Astrocyte (in vitro differentiated cells and primary cell): Measurements from ENCODE around the gene LMBR1L. TPM values are rescaled to one million over a fixed set of nuclear protein-coding genes. Genes with fewer than 3 reads are reported as not detected.
A peak's percentile ranks its signal among the peaks of the same experiment; 100 is the strongest.

ENCODE experiments used
- DNase-seq: peaks from one replicate; pipeline ENCODE4 v3.0.0-alpha.2; 2010; ENCODE audit warnings: low read depth
- FAIRE-seq: peaks from 2 replicates; lab custom pipeline; 2011; peaks lifted over from hg19 to GRCh38; lab: Jason Lieb, UNC
- H2AFZ ChIP-seq: 2 replicates; pipeline ENCODE4 v1.6.0; 2012; ENCODE audit warnings: low read depth, low read length, inconsistent platforms
- H3K27ac ChIP-seq: 2 replicates; pipeline ENCODE4 v1.5.1; 2011; ENCODE audit warnings: low read depth, low read length, inconsistent platforms
- H3K27me3 ChIP-seq: 2 replicates; pipeline ENCODE4 v1.6.0; 2011; ENCODE audit warnings: low read length, inconsistent platforms; ENCODE audit not compliant: insufficient read depth
- H3K36me3 ChIP-seq: 2 replicates; pipeline ENCODE4 v1.5.1; 2011; ENCODE audit warnings: low read length, inconsistent platforms; ENCODE audit not compliant: insufficient read depth
- H3K4me1 ChIP-seq: 2 replicates; pipeline ENCODE4 v1.5.1; 2011; ENCODE audit warnings: low read length, inconsistent platforms; ENCODE audit not compliant: insufficient read depth
- H3K4me2 ChIP-seq: 2 replicates; pipeline ENCODE4 v1.6.0; 2012; ENCODE audit warnings: low read length, inconsistent platforms
- H3K4me3 ChIP-seq: 2 replicates; pipeline ENCODE4 v1.5.1; 2011; ENCODE audit warnings: low read depth, mild to moderate bottlenecking, low read length, inconsistent platforms; ENCODE audit not compliant: insufficient read depth
- H3K79me2 ChIP-seq: 2 replicates; pipeline ENCODE4 v1.6.0; 2012; ENCODE audit warnings: mild to moderate bottlenecking, low read length, inconsistent platforms; ENCODE audit not compliant: insufficient read depth
- H3K9ac ChIP-seq: 2 replicates; pipeline ENCODE4 v1.6.0; 2012; ENCODE audit warnings: mild to moderate bottlenecking, low read length, inconsistent platforms
- H3K9me3 ChIP-seq: 2 replicates; pipeline ENCODE4 v1.5.1; 2012; ENCODE audit warnings: low read depth, mild to moderate bottlenecking, low read length, inconsistent platforms; ENCODE audit not compliant: insufficient read depth
- H4K20me1 ChIP-seq: 2 replicates; pipeline ENCODE4 v1.6.0; 2012; ENCODE audit warnings: low read length, inconsistent platforms; ENCODE audit not compliant: insufficient read depth
- H3K27ac Mint-ChIP-seq: one replicate; pipeline ENCODE4 v1.8.0; 2021; ENCODE audit warnings: mild to moderate bottlenecking, mixed read lengths; ENCODE audit not compliant: unreplicated experiment
- H3K27me3 Mint-ChIP-seq: one replicate; pipeline ENCODE4 v1.8.0; 2021; ENCODE audit warnings: low read depth, mixed read lengths; ENCODE audit not compliant: unreplicated experiment
- H3K36me3 Mint-ChIP-seq: one replicate; pipeline ENCODE4 v1.8.0; 2021; ENCODE audit warnings: low read depth, mixed read lengths; ENCODE audit not compliant: unreplicated experiment
- H3K4me1 Mint-ChIP-seq: one replicate; pipeline ENCODE4 v1.8.0; 2021; ENCODE audit warnings: low read depth, mixed read lengths; ENCODE audit not compliant: unreplicated experiment
- H3K4me3 Mint-ChIP-seq: one replicate; pipeline ENCODE4 v1.8.0; 2021; ENCODE audit warnings: mild to moderate bottlenecking, moderate library complexity, mixed read lengths; ENCODE audit not compliant: unreplicated experiment
- H3K9me3 Mint-ChIP-seq: one replicate; pipeline ENCODE4 v1.8.0; 2021; ENCODE audit warnings: mild to moderate bottlenecking, mixed read lengths; ENCODE audit not compliant: unreplicated experiment
- CTCF ChIP-seq: IDR thresholded peaks from 2 replicates; pipeline ENCODE4 v1.5.1; 2011; ENCODE audit warnings: low read depth, mild to moderate bottlenecking, inconsistent platforms, low read length, moderate library complexity; ENCODE audit not compliant: insufficient read depth
- EZH2 ChIP-seq: IDR thresholded peaks from 2 replicates; pipeline ENCODE4 v1.6.1; 2012; ENCODE audit warnings: mild to moderate bottlenecking, low read length, inconsistent platforms; ENCODE audit not compliant: insufficient read depth
- total RNA-seq: library from RNA; stranded (reverse); gene quantifications from 2 replicates; pipeline ENCODE4 v1.2.1, GENCODE V29; 2021

Gene LMBR1L
- total RNA-seq, 1 donor from 2014 or later, result 61.0 TPM

DNA sequence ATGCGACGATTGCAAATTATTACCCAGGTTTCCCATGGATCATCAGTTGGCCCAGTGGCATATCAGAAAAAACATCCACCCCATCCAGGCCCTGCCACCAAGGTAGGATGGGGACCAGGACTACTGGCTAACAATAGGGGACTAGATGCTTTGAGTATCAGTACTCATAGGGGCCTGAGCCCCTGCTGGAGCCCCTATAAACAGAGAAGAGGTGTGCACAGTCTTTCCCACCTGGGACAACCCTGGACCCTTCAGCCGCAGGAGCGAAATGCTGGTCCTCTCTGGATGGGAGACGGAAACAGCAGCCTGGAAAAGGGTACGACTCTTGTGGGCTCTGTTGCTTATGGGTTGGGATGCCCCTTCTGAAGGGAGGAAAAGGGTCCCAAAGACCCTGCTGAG lies 21.7 kb downstream of the LMBR1L start:
- no peaks in the 10 kb centered on the region for H3K36me3 ChIP-seq
- no peak overlapping the region for H3K27ac Mint-ChIP-seq
- no peaks in the 10 kb centered on the region for H3K36me3 Mint-ChIP-seq
- no peak for TF ChIP-seq EZH2
- no peak for TF ChIP-seq CTCF
- H3K4me3 Mint-ChIP-seq, result no peak overlapping the region
- H3K9me3 ChIP-seq, result no peaks in the 10 kb centered on the region
- no peak overlapping the region for H3K27ac ChIP-seq
- no peaks in the 10 kb centered on the region for H3K9me3 Mint-ChIP-seq
- H3K79me2 ChIP-seq, result no peaks in the 10 kb centered on the region
- no peak for DNase-seq
- peaks cover 22% of the 10 kb centered on the region for H3K4me1 ChIP-seq
- H2AFZ ChIP-seq, result no peak overlapping the region
- peaks cover 44% of the 10 kb centered on the region for H3K27me3 ChIP-seq
- no peak overlapping the region for H3K9ac ChIP-seq
- peaks cover 29% of the 10 kb centered on the region for H3K27me3 Mint-ChIP-seq
- peaks cover 9% of the 10 kb centered on the region for H3K4me1 Mint-ChIP-seq
- peaks cover 17% of the 10 kb centered on the region for H4K20me1 ChIP-seq
- FAIRE-seq, result no peak
- no peak overlapping the region for H3K4me2 ChIP-seq
- H3K4me3 ChIP-seq, result no peak overlapping the region

DNA sequence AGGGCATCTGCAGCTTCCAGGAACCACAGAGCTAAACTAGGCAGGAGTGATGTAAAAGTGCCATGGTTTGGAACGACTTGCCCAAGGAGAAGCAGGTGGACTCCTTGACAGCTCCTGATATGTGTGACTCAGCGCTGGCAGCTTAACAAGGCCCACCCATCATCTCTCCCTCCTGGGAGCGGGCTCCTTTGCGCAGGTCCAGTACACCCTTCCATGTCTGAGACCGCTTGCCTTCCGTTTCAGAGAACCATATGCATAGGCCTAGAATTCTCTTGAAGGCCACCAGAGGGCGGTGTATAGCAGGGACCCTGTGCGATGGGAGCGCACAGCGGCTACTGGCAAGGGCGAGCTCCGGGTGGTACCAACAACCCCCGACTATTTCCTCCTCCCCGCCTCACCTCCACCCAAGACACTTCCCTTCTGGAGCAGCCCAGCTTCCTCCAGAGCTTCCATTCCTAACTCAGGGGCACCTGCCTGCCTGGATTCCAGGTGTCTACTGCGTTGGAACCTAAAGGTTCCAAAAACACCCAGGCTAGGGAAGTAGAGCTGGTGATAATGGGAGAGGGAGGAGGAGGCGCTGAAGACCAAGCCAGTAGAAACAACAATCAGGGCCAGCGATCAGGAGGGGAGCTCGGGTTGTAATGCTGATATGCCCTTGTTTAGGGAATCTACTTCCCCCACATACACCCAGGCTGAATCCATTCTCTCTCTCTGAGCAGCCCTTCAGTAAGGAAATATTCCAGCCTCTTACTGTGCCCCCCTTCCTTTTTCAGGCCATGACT lies 22.3 kb downstream of the LMBR1L start:
- Mint-ChIP-seq H3K27me3 (peaks cover 24% of the 10 kb centered on the region), H3K27ac (no peak overlapping the region), H3K4me1 (peaks cover 9% of the 10 kb centered on the region), H3K9me3 (no peaks in the 10 kb centered on the region), H3K4me3 (no peak overlapping the region), H3K36me3 (no peaks in the 10 kb centered on the region)
- H3K27me3 ChIP-seq, result peaks cover 38% of the 10 kb centered on the region
- FAIRE-seq (no peak), DNase-seq (peak; percentile 87)
- H3K4me2 ChIP-seq, result peak overlapping the region; percentile 79
- H3K4me3 ChIP-seq, result no peak overlapping the region
- no peaks in the 10 kb centered on the region for H3K36me3 ChIP-seq
- peaks cover 19% of the 10 kb centered on the region for H3K4me1 ChIP-seq
- peak overlapping the region; percentile 74 for H2AFZ ChIP-seq
- no peaks in the 10 kb centered on the region for H3K9me3 ChIP-seq
- TF ChIP-seq CTCF (peak; percentile 89), EZH2 (no peak)
- H3K27ac ChIP-seq, result no peak overlapping the region
- H3K79me2 ChIP-seq, result no peaks in the 10 kb centered on the region
- no peak overlapping the region for H3K9ac ChIP-seq
- peaks cover 13% of the 10 kb centered on the region for H4K20me1 ChIP-seq

GRCh38 chr12:49086116-49086515 lies 24.5 kb downstream of the LMBR1L start:
- H3K4me2 ChIP-seq, result no peak overlapping the region
- peaks cover 20% of the 10 kb centered on the region for H3K27me3 ChIP-seq
- no peaks in the 10 kb centered on the region for H3K9me3 ChIP-seq
- no peak overlapping the region for H3K4me3 ChIP-seq
- H3K36me3 ChIP-seq, result no peaks in the 10 kb centered on the region
- peaks cover 9% of the 10 kb centered on the region for H3K4me1 Mint-ChIP-seq
- H4K20me1 ChIP-seq, result peaks cover 9% of the 10 kb centered on the region
- DNase-seq, result peak; percentile 36
- H2AFZ ChIP-seq, result no peak overlapping the region
- H3K4me1 ChIP-seq, result peaks cover 10% of the 10 kb centered on the region
- H3K27me3 Mint-ChIP-seq, result peaks cover 25% of the 10 kb centered on the region
- H3K9ac ChIP-seq, result no peak overlapping the region
- peak overlapping the region; percentile 30 for H3K4me3 Mint-ChIP-seq
- H3K36me3 Mint-ChIP-seq, result no peaks in the 10 kb centered on the region
- H3K9me3 Mint-ChIP-seq, result no peaks in the 10 kb centered on the region
- FAIRE-seq, result no peak
- no peak overlapping the region for H3K27ac ChIP-seq
- TF ChIP-seq EZH2 (no peak), CTCF (no peak)
- peak overlapping the region; percentile 2 for H3K27ac Mint-ChIP-seq
- no peaks in the 10 kb centered on the region for H3K79me2 ChIP-seq
